SHP77 treated with DMSO at 0.1 percent for 48 hours (cell line): ENCODE data around the gene SMC1B.
"Not testable (repeated sequence)": the region's sequence is repeated elsewhere in the genome, so short reads cannot be mapped to it uniquely, and the experiment has no call there.

Experiments
- DNase-seq: peaks from one replicate; lab custom pipeline; 2025; lab: John Stamatoyannopoulos, UW

Gene SMC1B

DNA sequence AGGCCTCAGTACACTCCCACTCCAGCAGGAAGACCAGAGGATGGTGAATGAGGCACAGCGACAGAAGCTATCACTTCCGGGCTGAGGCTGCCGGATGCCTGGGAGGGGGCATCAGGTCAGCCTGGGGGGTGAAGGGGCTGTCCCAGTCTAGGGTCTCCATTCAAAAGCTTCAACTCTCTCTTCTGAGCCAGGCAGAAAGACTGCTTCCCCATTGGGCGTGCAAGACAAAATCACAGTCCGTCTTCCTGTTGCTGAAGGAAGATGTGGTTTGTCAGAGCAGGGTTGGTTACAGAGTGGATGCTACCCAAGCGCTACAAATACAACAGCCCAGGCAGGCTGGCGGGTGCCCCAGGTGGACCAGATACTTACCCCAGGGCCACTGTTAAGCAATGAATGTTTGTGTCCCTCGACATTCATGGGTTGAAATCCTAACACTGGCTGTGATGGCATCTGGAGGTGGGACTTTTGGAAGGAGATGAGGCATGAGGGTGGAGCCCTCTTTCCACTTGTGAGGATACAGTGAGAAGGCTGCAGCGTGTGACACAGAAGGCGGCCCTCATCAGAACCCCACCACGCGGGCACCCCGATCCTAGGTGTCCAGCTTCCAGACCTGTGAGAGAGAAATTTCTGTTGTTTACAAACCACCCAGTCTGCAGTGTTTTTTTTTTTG, 116.6 kb downstream of the SMC1B start:
- no peak for DNase-seq

DNA sequence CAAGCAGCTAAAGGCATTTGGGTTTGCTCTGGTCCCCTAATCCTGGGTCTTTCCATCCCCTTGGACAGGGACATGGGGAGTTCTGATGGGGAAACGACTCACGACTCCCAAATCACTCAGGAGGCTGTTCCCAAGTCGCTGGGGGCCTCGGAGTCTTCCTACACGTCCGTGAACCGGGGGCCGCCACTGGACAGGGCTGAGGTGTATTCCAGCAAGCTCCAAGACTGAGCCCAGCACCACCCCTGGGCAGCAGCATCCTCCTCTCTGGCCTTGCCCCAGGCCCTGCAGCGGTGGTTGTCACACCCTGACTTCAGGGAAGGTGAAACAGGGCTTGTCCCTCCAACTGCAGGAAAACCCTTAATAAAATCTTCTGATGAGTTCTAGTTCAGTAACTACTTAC, 117.9 kb downstream of the SMC1B start:
- no peak for DNase-seq

DNA sequence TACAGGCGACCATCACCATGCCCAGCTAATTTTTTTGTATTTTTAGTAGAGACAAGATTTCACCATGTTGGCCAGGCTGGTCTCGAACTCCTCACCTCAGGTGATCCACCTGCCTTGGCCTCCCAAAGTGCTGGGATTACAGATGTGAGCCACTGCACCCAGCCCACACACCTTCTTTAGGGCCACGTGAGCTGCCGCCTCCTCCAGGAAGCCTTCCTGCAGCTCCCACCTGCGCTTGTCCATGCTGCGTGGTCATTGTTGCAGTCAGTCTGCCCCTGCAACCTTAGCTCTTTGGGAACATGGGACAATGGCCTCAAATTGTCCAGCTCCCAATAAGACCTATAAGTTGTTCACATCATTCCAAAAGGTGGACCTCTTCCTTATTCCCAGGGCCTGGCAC, 118.4 kb downstream of the SMC1B start:
- DNase-seq, result not testable (repeated sequence)
